ENCODE measurements around the gene B4GALT5.

DNA sequence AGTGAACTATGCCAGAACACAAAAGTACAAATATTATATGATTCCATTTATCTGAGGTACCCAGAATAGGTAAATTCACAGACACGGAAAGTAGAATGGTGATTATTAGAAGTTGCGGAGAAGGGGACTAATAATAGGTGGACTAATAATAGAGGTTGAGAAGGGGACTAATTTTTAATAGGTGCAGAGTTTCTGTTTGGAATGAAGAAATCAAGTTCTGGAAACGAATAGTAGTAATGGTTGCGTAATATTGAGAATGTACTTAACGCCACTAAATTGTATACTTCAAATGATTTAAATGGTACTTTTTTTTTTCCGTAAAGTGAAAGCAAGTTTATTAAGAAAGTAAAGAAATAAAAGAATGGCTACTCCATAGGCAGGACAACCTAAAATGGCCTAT, 33.2 kb downstream of the B4GALT5 start:
- TF ChIP-seq POLR2A (IDR thresholded peaks at IDR 0.05) (no peak), POLR2AphosphoS5 (IDR thresholded peaks at IDR 0.05) (no peak)
- TF ChIP-seq, protein P1, sequence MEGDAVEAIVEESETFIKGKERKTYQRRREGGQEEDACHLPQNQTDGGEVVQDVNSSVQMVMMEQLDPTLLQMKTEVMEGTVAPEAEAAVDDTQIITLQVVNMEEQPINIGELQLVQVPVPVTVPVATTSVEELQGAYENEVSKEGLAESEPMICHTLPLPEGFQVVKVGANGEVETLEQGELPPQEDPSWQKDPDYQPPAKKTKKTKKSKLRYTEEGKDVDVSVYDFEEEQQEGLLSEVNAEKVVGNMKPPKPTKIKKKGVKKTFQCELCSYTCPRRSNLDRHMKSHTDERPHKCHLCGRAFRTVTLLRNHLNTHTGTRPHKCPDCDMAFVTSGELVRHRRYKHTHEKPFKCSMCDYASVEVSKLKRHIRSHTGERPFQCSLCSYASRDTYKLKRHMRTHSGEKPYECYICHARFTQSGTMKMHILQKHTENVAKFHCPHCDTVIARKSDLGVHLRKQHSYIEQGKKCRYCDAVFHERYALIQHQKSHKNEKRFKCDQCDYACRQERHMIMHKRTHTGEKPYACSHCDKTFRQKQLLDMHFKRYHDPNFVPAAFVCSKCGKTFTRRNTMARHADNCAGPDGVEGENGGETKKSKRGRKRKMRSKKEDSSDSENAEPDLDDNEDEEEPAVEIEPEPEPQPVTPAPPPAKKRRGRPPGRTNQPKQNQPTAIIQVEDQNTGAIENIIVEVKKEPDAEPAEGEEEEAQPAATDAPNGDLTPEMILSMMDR (IDR thresholded peaks at IDR 0.05), result no peak

All from breast epithelium (tissue), 3 donors.